ENCODE data around the gene MYL9.

MYL9 gene

GRCh38 chr20:36591281-36591680 lies 50.0 kb downstream of the MYL9 start:
- H3K9ac ChIP-seq (ENCODE audit: low read depth, low read length), result no peak overlapping the region
- peaks cover 27% of the 10 kb centered on the region for H3K4me1 ChIP-seq (ENCODE audit: insufficient read depth, low read length)
- TF ChIP-seq EZH2 (IDR thresholded peaks at IDR 0.05; ENCODE audit: borderline replicate concordance, low read depth, low read length, severe bottlenecking) (no peak), CTCF (IDR thresholded peaks at IDR 0.05; ENCODE audit: borderline replicate concordance, extremely low read depth, low read length, poor library complexity, severe bottlenecking) (no peak)
- no peaks in the 10 kb centered on the region for H3K27me3 ChIP-seq (ENCODE audit: insufficient read depth, low read length, poor library complexity)
- DNase-seq (no peak), ATAC-seq (ENCODE audit: insufficient read depth, low read depth) (no peak)
- H2AFZ ChIP-seq (ENCODE audit: low read depth, low read length), result no peak overlapping the region
- H4K20me1 ChIP-seq (ENCODE audit: insufficient read depth, low read length), result peaks cover 35% of the 10 kb centered on the region
- H3K27ac ChIP-seq (ENCODE audit: low read length), result peak overlapping the region; percentile 3; the same call in 1 of the 2 replicates
- no peak overlapping the region for H3K4me2 ChIP-seq (ENCODE audit: insufficient read depth, low read length)
- H3K36me3 ChIP-seq (ENCODE audit: insufficient read depth, low read length), result peaks cover 73% of the 10 kb centered on the region
- H3K9me3 ChIP-seq (ENCODE audit: insufficient read depth, low read length, severe bottlenecking), result no peaks in the 10 kb centered on the region
- H3K79me2 ChIP-seq (ENCODE audit: insufficient read depth, low read length), result peaks cover 9% of the 10 kb centered on the region; the same call in 1 of the 2 replicates
- no peak overlapping the region for H3K4me3 ChIP-seq (ENCODE audit: low read depth in 1 of 2, low read length in 2 of 2)

- no peak overlapping the region for H3K4me2 ChIP-seq (ENCODE audit: insufficient read depth, low read length)
- H4K20me1 ChIP-seq (ENCODE audit: insufficient read depth, low read length), result peaks cover 30% of the 10 kb centered on the region
- TF ChIP-seq CTCF (IDR thresholded peaks at IDR 0.05; ENCODE audit: borderline replicate concordance, extremely low read depth, low read length, poor library complexity, severe bottlenecking), result peak; percentile 45
- no peak for TF ChIP-seq EZH2 (IDR thresholded peaks at IDR 0.05; ENCODE audit: borderline replicate concordance, low read depth, low read length, severe bottlenecking)
- H3K27ac ChIP-seq (ENCODE audit: low read length), result peak overlapping the region; percentile 3; the same call in 1 of the 2 replicates
- ATAC-seq (ENCODE audit: insufficient read depth, low read depth), result peak; percentile 67
- H3K79me2 ChIP-seq (ENCODE audit: insufficient read depth, low read length), result peaks cover 8% of the 10 kb centered on the region; the same call in 1 of the 2 replicates
- no peaks in the 10 kb centered on the region for H3K27me3 ChIP-seq (ENCODE audit: insufficient read depth, low read length, poor library complexity)
- peak; percentile 78 for DNase-seq
- no peaks in the 10 kb centered on the region for H3K9me3 ChIP-seq (ENCODE audit: insufficient read depth, low read length, severe bottlenecking)
- peaks cover 67% of the 10 kb centered on the region for H3K36me3 ChIP-seq (ENCODE audit: insufficient read depth, low read length)
- H3K9ac ChIP-seq (ENCODE audit: low read depth, low read length), result no peak overlapping the region
- H3K4me3 ChIP-seq (ENCODE audit: low read depth in 1 of 2, low read length in 2 of 2), result no peak overlapping the region
- H3K4me1 ChIP-seq (ENCODE audit: insufficient read depth, low read length), result peaks cover 27% of the 10 kb centered on the region
- H2AFZ ChIP-seq (ENCODE audit: low read depth, low read length), result no peak overlapping the region
These were observed 50.7 kb downstream of the MYL9 start for GRCh38 chr20:36591854-36592641.

- DNase-seq, result no peak
- H4K20me1 ChIP-seq (ENCODE audit: insufficient read depth, low read length), result peaks cover 24% of the 10 kb centered on the region
- no peaks in the 10 kb centered on the region for H3K9me3 ChIP-seq (ENCODE audit: insufficient read depth, low read length, severe bottlenecking)
- H3K36me3 ChIP-seq (ENCODE audit: insufficient read depth, low read length), result peaks cover 54% of the 10 kb centered on the region
- H3K27ac ChIP-seq (ENCODE audit: low read length), result no peak overlapping the region
- no peak overlapping the region for H3K9ac ChIP-seq (ENCODE audit: low read depth, low read length)
- no peak for ATAC-seq (ENCODE audit: insufficient read depth, low read depth)
- peaks cover 27% of the 10 kb centered on the region for H3K4me1 ChIP-seq (ENCODE audit: insufficient read depth, low read length)
- H3K27me3 ChIP-seq (ENCODE audit: insufficient read depth, low read length, poor library complexity), result no peaks in the 10 kb centered on the region
- no peak for TF ChIP-seq CTCF (IDR thresholded peaks at IDR 0.05; ENCODE audit: borderline replicate concordance, extremely low read depth, low read length, poor library complexity, severe bottlenecking)
- TF ChIP-seq EZH2 (IDR thresholded peaks at IDR 0.05; ENCODE audit: borderline replicate concordance, low read depth, low read length, severe bottlenecking), result no peak
- H3K4me3 ChIP-seq (ENCODE audit: low read depth in 1 of 2, low read length in 2 of 2), result no peak overlapping the region
- H2AFZ ChIP-seq (ENCODE audit: low read depth, low read length), result no peak overlapping the region
- no peak overlapping the region for H3K4me2 ChIP-seq (ENCODE audit: insufficient read depth, low read length)
- peaks cover 3% of the 10 kb centered on the region; the same call in 1 of the 2 replicates for H3K79me2 ChIP-seq (ENCODE audit: insufficient read depth, low read length)
These were observed 52.1 kb downstream of the MYL9 start for GRCh38 chr20:36593347-36593929.
